ENCODE results near the gene ATXN3L. TPM values are rescaled to one million over a fixed set of nuclear protein-coding genes. Genes with fewer than 3 reads are reported as not detected.

Gene ATXN3L
- total RNA-seq: not detected

GRCh38 chrX:13319953-13320352 lies at the start of gene ATXN3L:
ATXN3L (minus strand) TSS chrX:13320053; CDS start chrX:13319934, 119 bp downstream.
- ATAC-seq (ENCODE audit: low FRiP score): no peak
- no peak for TF ChIP-seq CTCF (IDR thresholded peaks at IDR 0.05)
- DNase-seq (ENCODE audit: low spot score): no peak

GRCh38 chrX:13369256-13370030 lies 49.6 kb upstream of the ATXN3L start:
- no peak for ATAC-seq (ENCODE audit: low FRiP score)
- no peak for TF ChIP-seq CTCF (IDR thresholded peaks at IDR 0.05)
- no peak for DNase-seq (ENCODE audit: low spot score)

- ATAC-seq (ENCODE audit: low FRiP score): no peak
- TF ChIP-seq CTCF (IDR thresholded peaks at IDR 0.05): no peak
- DNase-seq (ENCODE audit: low spot score): no peak
These were observed 48.1 kb upstream of the ATXN3L start for GRCh38 chrX:13367950-13368349.

- ATAC-seq (ENCODE audit: low FRiP score) (no peak), DNase-seq (ENCODE audit: low spot score) (no peak)
- no peak for TF ChIP-seq CTCF (IDR thresholded peaks at IDR 0.05)
These were observed 46.8 kb upstream of the ATXN3L start for GRCh38 chrX:13366698-13367097.

- DNase-seq (ENCODE audit: low spot score) (no peak), ATAC-seq (ENCODE audit: low FRiP score) (no peak)
These were observed 45.3 kb upstream of the ATXN3L start for GRCh38 chrX:13365161-13365560.

GRCh38 chrX:13364230-13364857 lies 44.5 kb upstream of the ATXN3L start:
- DNase-seq (ENCODE audit: low spot score) (no peak), ATAC-seq (ENCODE audit: low FRiP score) (no peak)
- TF ChIP-seq CTCF (IDR thresholded peaks at IDR 0.05): no peak

More at GRCh38 chrX:13365161-13365560, 45.3 kb upstream of the ATXN3L start:
- TF ChIP-seq CTCF (IDR thresholded peaks at IDR 0.05): no peak

GRCh38 chrX:13360146-13360545 lies 40.3 kb upstream of the ATXN3L start:
- DNase-seq (ENCODE audit: low spot score) (no peak), ATAC-seq (ENCODE audit: low FRiP score) (no peak)
- no peak for TF ChIP-seq CTCF (IDR thresholded peaks at IDR 0.05)

Measured in omental fat pad (tissue), 4 donors.